ENCODE measurements around the gene EAF2. TPM values are rescaled to one million over a fixed set of nuclear protein-coding genes. Genes with fewer than 3 reads are reported as not detected.

Gene EAF2
- total RNA-seq, 4 donors from 2014 or later: 2.0 to 4.2 (median 2.3) TPM

- peaks cover 0 to 52% (median 6%) of the 10 kb centered on the region in 3 donors for H3K36me3 ChIP-seq
- H3K9me3 ChIP-seq: no peaks in the 10 kb centered on the region
- TF ChIP-seq POLR2A (IDR thresholded peaks at IDR 0.05) (no peak), CTCF (IDR thresholded peaks at IDR 0.05) (no peak)
- intact Hi-C loops (cut with DNase I): no loop called here
- DNase-seq: no peak
- H3K4me1 ChIP-seq: no peaks in the 10 kb centered on the region
- H3K4me3 ChIP-seq: no peak overlapping the region
- no peak overlapping the region for H3K27ac ChIP-seq
- H3K27me3 ChIP-seq: no peaks in the 10 kb centered on the region
These were observed 34.1 kb upstream of the EAF2 start for GRCh38 chr3:121800906-121801305.

- 90% methylated on average over 2 of the region's 2 CpGs for WGBS, 2 donors
- no peaks in the 10 kb centered on the region for H3K27me3 ChIP-seq
These were observed 31.2 kb upstream of the EAF2 start for GRCh38 chr3:121803771-121804320.

GRCh38 chr3:121809249-121809648 is 25.8 kb upstream of the EAF2 start:
- Histone ChIP-seq H3K36me3 (peaks cover 0 to 69% (median 12%) of the 10 kb centered on the region in 3 donors), H3K4me3 (no peak overlapping the region), H3K27ac (no peak overlapping the region), H3K27me3 (no peaks in the 10 kb centered on the region), H3K4me1 (no peaks in the 10 kb centered on the region), H3K9me3 (no peaks in the 10 kb centered on the region)
- intact Hi-C loops (cut with DNase I): no loop called here
- no peak for DNase-seq
- WGBS, 2 donors: 0 to 4% methylated on average over 1 of the region's 1 CpG
- no peak for TF ChIP-seq POLR2A (IDR thresholded peaks at IDR 0.05)
- TF ChIP-seq CTCF (IDR thresholded peaks at IDR 0.05): no peak

More at GRCh38 chr3:121803771-121804320, 31.2 kb upstream of the EAF2 start:
- no peak for TF ChIP-seq POLR2A (IDR thresholded peaks at IDR 0.05)
- peaks cover 0 to 53% (median 0%) of the 10 kb centered on the region in 3 donors for H3K36me3 ChIP-seq
- intact Hi-C loops (cut with DNase I): no loop called here
- no peak overlapping the region for H3K4me3 ChIP-seq
- H3K9me3 ChIP-seq: no peaks in the 10 kb centered on the region
- no peak for DNase-seq
- no peaks in the 10 kb centered on the region for H3K4me1 ChIP-seq
- no peak overlapping the region for H3K27ac ChIP-seq

GRCh38 chr3:121817753-121818152 is 17.3 kb upstream of the EAF2 start:
- no peak for TF ChIP-seq CTCF (IDR thresholded peaks at IDR 0.05)
- no peak for TF ChIP-seq POLR2A (IDR thresholded peaks at IDR 0.05)
- Histone ChIP-seq H3K4me1 (no peaks in the 10 kb centered on the region), H3K27ac (no peak overlapping the region), H3K36me3 (peaks cover 0 to 78% (median 0%) of the 10 kb centered on the region in 3 donors), H3K27me3 (no peaks in the 10 kb centered on the region), H3K4me3 (no peak overlapping the region), H3K9me3 (peaks cover 0 to 6% (median 0%) of the 10 kb centered on the region in 3 donors)
- DNase-seq: no peak
- intact Hi-C loops (cut with DNase I): no loop called here

DNA sequence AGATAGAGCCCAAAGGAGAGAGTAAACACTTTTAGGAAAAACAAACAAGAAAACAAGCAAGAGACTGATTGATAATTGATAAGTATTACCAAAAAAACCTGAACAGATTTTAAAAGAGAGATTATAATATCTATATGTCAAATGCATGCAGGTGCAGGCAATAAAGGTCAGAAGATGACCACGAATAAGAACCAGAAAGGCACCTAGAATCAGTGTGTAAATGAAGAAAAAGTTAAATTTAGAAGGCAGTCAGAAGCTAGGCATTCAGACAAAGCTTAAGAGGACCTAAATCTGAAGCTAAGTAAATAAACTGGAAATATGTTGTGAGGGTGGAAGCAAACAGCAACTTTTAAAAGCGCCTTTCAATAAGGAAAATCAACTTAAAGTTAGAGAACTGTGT is 16.4 kb upstream of the EAF2 start:
- H3K36me3 ChIP-seq: peaks cover 0 to 87% (median 2%) of the 10 kb centered on the region in 3 donors
- H3K27me3 ChIP-seq: no peaks in the 10 kb centered on the region
- DNase-seq: no peak
- no peak overlapping the region for H3K27ac ChIP-seq
- WGBS, 2 donors: 91 to 96% methylated on average over 2 of the region's 2 CpGs
- no peak for TF ChIP-seq POLR2A (IDR thresholded peaks at IDR 0.05)
- no peak for TF ChIP-seq CTCF (IDR thresholded peaks at IDR 0.05)
- H3K4me1 ChIP-seq: no peaks in the 10 kb centered on the region
- H3K9me3 ChIP-seq: peaks cover 0 to 14% (median 0%) of the 10 kb centered on the region in 3 donors
- intact Hi-C loops (cut with DNase I): no loop called here
- no peak overlapping the region for H3K4me3 ChIP-seq

GRCh38 chr3:121819236-121819635 is 15.8 kb upstream of the EAF2 start:
- no peak overlapping the region for H3K4me3 ChIP-seq
- H3K9me3 ChIP-seq: peaks cover 0 to 21% (median 0%) of the 10 kb centered on the region in 3 donors
- H3K36me3 ChIP-seq: peaks cover 0 to 93% (median 8%) of the 10 kb centered on the region in 3 donors
- no peaks in the 10 kb centered on the region for H3K27me3 ChIP-seq
- no peak for DNase-seq
- intact Hi-C loops (cut with DNase I): no loop called here
- 80 to 92% methylated on average over 3 of the region's 3 CpGs for WGBS, 2 donors
- no peak overlapping the region for H3K27ac ChIP-seq
- TF ChIP-seq POLR2A (IDR thresholded peaks at IDR 0.05): no peak
- TF ChIP-seq CTCF (IDR thresholded peaks at IDR 0.05): no peak
- no peaks in the 10 kb centered on the region for H3K4me1 ChIP-seq

Data from esophagus squamous epithelium (tissue), 5 donors.